ENCODE measurements around the gene SVBP.

- TF ChIP-seq POLR2A (IDR thresholded peaks at IDR 0.05) = no peak
- TF ChIP-seq, protein P1, sequence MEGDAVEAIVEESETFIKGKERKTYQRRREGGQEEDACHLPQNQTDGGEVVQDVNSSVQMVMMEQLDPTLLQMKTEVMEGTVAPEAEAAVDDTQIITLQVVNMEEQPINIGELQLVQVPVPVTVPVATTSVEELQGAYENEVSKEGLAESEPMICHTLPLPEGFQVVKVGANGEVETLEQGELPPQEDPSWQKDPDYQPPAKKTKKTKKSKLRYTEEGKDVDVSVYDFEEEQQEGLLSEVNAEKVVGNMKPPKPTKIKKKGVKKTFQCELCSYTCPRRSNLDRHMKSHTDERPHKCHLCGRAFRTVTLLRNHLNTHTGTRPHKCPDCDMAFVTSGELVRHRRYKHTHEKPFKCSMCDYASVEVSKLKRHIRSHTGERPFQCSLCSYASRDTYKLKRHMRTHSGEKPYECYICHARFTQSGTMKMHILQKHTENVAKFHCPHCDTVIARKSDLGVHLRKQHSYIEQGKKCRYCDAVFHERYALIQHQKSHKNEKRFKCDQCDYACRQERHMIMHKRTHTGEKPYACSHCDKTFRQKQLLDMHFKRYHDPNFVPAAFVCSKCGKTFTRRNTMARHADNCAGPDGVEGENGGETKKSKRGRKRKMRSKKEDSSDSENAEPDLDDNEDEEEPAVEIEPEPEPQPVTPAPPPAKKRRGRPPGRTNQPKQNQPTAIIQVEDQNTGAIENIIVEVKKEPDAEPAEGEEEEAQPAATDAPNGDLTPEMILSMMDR (IDR thresholded peaks at IDR 0.05 in 4 of 5, conservative IDR thresholded peaks at IDR 0.05 in 1 of 5) = no peak
Observed at GRCh38 chr1:42832641-42833240, 15.5 kb upstream of the SVBP start.
